Sigmoid colon (tissue), 4 donors: ENCODE data around the gene ZFR2.

ENCODE experiments used
- EP300 ChIP-seq, 4 donors: sonication (generic); formaldehyde crosslinking; IDR thresholded peaks; one replicate each; pipeline ENCODE4 v1.6.1; 2017; ENCODE audit warnings: antibody characterized with exemption in 4 of 4
- POLR2A ChIP-seq, 2 donors: fragments of 450-650 bp; IDR thresholded peaks; one replicate each; pipeline ENCODE4 v1.6.1; 2016; ENCODE audit warnings: antibody characterized with exemption in 2 of 2, mild to moderate bottlenecking in 2 of 2, moderate library complexity in 2 of 2
- POLR2AphosphoS5 ChIP-seq, 4 donors: sonication (generic); formaldehyde crosslinking; IDR thresholded peaks; one replicate each; pipeline ENCODE4 v1.6.1; 2017; ENCODE audit warnings: antibody characterized with exemption in 4 of 4
- TF ChIP-seq, protein P1 (sequence below), 4 experiments: fragments of 450-650 bp in 3 of 4; fragments of 200-600 bp in 1 of 4; IDR thresholded peaks; one replicate each; pipeline ENCODE4 v1.5.1; 2016 to 2019; ENCODE audit warnings: antibody characterized with exemption in 4 of 4, mild to moderate bottlenecking in 3 of 4, moderate library complexity in 2 of 4

DNA sequence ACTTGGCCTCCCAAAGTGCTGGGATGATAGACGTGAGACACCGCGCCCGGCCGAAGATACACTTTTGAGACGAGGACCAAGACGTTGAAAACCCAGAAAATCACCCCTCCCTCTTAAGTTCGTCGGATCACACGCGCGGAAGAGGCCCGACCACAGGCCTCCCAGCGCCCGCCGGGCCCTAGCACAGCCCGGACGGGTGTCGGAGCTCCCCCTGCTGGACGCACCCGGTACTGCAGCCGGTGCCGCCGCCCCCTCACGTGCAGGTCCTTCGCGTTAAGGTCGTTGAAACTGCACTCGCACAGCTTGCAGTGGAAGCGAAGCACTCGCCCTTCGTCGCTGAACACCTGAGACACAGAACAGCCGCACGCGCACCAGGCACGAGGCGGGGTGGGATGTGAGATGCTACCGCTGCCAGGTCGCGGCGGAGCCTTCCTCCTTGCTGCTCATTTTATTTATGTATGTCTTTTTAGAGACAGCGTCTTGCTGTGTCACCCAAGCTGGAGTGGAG is 46.9 kb downstream of the ZFR2 start:
- TF ChIP-seq, protein P1, sequence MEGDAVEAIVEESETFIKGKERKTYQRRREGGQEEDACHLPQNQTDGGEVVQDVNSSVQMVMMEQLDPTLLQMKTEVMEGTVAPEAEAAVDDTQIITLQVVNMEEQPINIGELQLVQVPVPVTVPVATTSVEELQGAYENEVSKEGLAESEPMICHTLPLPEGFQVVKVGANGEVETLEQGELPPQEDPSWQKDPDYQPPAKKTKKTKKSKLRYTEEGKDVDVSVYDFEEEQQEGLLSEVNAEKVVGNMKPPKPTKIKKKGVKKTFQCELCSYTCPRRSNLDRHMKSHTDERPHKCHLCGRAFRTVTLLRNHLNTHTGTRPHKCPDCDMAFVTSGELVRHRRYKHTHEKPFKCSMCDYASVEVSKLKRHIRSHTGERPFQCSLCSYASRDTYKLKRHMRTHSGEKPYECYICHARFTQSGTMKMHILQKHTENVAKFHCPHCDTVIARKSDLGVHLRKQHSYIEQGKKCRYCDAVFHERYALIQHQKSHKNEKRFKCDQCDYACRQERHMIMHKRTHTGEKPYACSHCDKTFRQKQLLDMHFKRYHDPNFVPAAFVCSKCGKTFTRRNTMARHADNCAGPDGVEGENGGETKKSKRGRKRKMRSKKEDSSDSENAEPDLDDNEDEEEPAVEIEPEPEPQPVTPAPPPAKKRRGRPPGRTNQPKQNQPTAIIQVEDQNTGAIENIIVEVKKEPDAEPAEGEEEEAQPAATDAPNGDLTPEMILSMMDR (IDR thresholded peaks at IDR 0.05): peak; percentile 69 to 97 (median 90)
- no peak for TF ChIP-seq EP300 (IDR thresholded peaks at IDR 0.05)
- no peak for TF ChIP-seq POLR2AphosphoS5 (IDR thresholded peaks at IDR 0.05)
- TF ChIP-seq POLR2A (IDR thresholded peaks at IDR 0.05): no peak
